SK-N-SH (cell line): Measurements from ENCODE around the gene METRNL. TPM values are rescaled to one million over a fixed set of nuclear protein-coding genes. Genes with fewer than 3 reads are reported as not detected.

Experiments used
- CTCF ChIA-PET: fragments of 300-600, 350-600 bp; formaldehyde crosslinking; extraction: SDS; loops from one replicate; lab custom pipeline; 2021; lab: Yijun Ruan, JAX
- POLR2A ChIA-PET: fragments of 350-600 bp; sonication (Branson Sonifier 250); formaldehyde crosslinking; extraction: SDS; loops from one replicate; lab custom pipeline; 2020; ENCODE audit warnings: antibody characterized with exemption, inconsistent platforms; lab: Yijun Ruan, JAX
- DNase-seq: peaks from one replicate; pipeline ENCODE4 v3.0.0; 2012
- H2AFZ ChIP-seq: fragments of 200-600 bp; sonication (generic); 2 replicates; pipeline ENCODE4 v1.8.1; 2016; ENCODE audit warnings: antibody characterized with exemption, mild to moderate bottlenecking, low read depth
- H3F3A ChIP-seq: fragments of 200-600 bp; sonication (generic); replicated peaks from 2 replicates; pipeline ENCODE3; 2016; ENCODE audit warnings: antibody characterized with exemption, mild to moderate bottlenecking; ENCODE audit not compliant: insufficient read depth
- H3K27ac ChIP-seq, 2 experiments: fragments of 200-500 bp in 1 of 2; fragments of 200-600 bp in 1 of 2; sonication (Bioruptor generic) in 1 of 2; sonication (generic), shearing (Covaris generic) in 1 of 2; 2 replicates each; pipeline versions ENCODE4 v1.5.1 to v1.6.1; 2014 to 2016; ENCODE audit warnings: low read depth in 2 of 2, inconsistent platforms in 1 of 2, low read length in 1 of 2, mild to moderate bottlenecking in 1 of 2, mixed read lengths in 1 of 2
- H3K27me3 ChIP-seq: fragments of 200-600 bp; sonication (generic), shearing (Covaris generic); 2 replicates; pipeline ENCODE4 v1.6.1; 2016; ENCODE audit warnings: mixed run types; ENCODE audit not compliant: insufficient read depth
- H3K36me3 ChIP-seq, 2 experiments: fragments of 200-500 bp in 1 of 2; fragments of 200-600 bp in 1 of 2; sonication (Bioruptor generic) in 1 of 2; sonication (generic) in 1 of 2; replicated peaks in 1 of 2; 2 replicates each; pipeline versions ENCODE3 to v1.5.1; 2014 to 2016; ENCODE audit warnings: low read length in 1 of 2, mild to moderate bottlenecking in 1 of 2; ENCODE audit not compliant: insufficient read depth in 2 of 2, control insufficient read depth in 1 of 2
- H3K4me1 ChIP-seq, 2 experiments: fragments of 200-500 bp in 1 of 2; fragments of 200-600 bp in 1 of 2; sonication (Bioruptor generic) in 1 of 2; sonication (generic), shearing (Covaris generic) in 1 of 2; 2 replicates each; pipeline versions ENCODE4 v1.5.1 to v1.6.1; 2014 to 2016; ENCODE audit warnings: low read depth in 1 of 2, low read length in 1 of 2, mixed run types in 1 of 2; ENCODE audit not compliant: insufficient read depth in 2 of 2, control insufficient read depth in 1 of 2
- H3K4me2 ChIP-seq: fragments of 200-600 bp; sonication (generic), shearing (Covaris generic); 2 replicates; pipeline ENCODE4 v1.6.1; 2017; ENCODE audit warnings: mixed run types
- H3K4me3 ChIP-seq, 2 experiments: fragments of 200-500 bp in 1 of 2; fragments of 200-600 bp in 1 of 2; sonication (Bioruptor generic) in 1 of 2; sonication (generic), shearing (Covaris generic) in 1 of 2; 2 replicates each; pipeline versions ENCODE4 v1.5.1 to v1.8.1; 2014 to 2016; ENCODE audit warnings: low read depth in 2 of 2, inconsistent platforms in 1 of 2, low read length in 1 of 2, mild to moderate bottlenecking in 1 of 2, mixed read lengths in 1 of 2, moderate library complexity in 1 of 2
- H3K79me2 ChIP-seq: fragments of 200-600 bp; sonication (generic); 2 replicates; pipeline ENCODE4 v1.8.1; 2017; ENCODE audit warnings: mild to moderate bottlenecking; ENCODE audit not compliant: insufficient read depth
- H3K9ac ChIP-seq: fragments of 200-600 bp; sonication (generic); 2 replicates; pipeline ENCODE4 v1.6.1; 2017; ENCODE audit warnings: mixed run types
- H3K9me2 ChIP-seq: fragments of 200-600 bp; sonication (generic); 2 replicates; pipeline ENCODE4 v1.6.1; 2017; ENCODE audit warnings: mixed run types
- H3K9me3 ChIP-seq: fragments of 200-600 bp; sonication (generic); 2 replicates; pipeline ENCODE4 v1.6.1; 2017; ENCODE audit warnings: mixed run types, mild to moderate bottlenecking, moderate library complexity
- H4K20me1 ChIP-seq: fragments of 200-600 bp; sonication (generic); 2 replicates; pipeline ENCODE4 v1.6.1; 2017; ENCODE audit warnings: mild to moderate bottlenecking, mixed run types; ENCODE audit not compliant: insufficient read depth
- CHD2 ChIP-seq: fragments of 150-350 bp; IDR thresholded peaks from 2 replicates; pipeline ENCODE4 v1.6.1; 2018; ENCODE audit warnings: low read length; ENCODE audit not compliant: partially characterized antibody
- ELF1 ChIP-seq: IDR thresholded peaks from 2 replicates; pipeline ENCODE4 v1.4.0; 2012
- FOXM1 ChIP-seq: IDR thresholded peaks from 2 replicates; pipeline ENCODE4 v1.4.0; 2012; ENCODE audit warnings: low read depth, mild to moderate bottlenecking
- GABPA ChIP-seq: IDR thresholded peaks from 2 replicates; pipeline ENCODE4 v1.4.0; 2012; ENCODE audit warnings: low read depth, mild to moderate bottlenecking
- GATA2 ChIP-seq: sonication (generic); formaldehyde crosslinking; IDR thresholded peaks from 2 replicates; pipeline ENCODE4 v1.5.0; 2020; ENCODE audit warnings: mild to moderate bottlenecking, missing genetic modification reagents
- MXI1 ChIP-seq: IDR thresholded peaks from 2 replicates; pipeline ENCODE4 v1.6.1; 2012; ENCODE audit warnings: mild to moderate bottlenecking, low read depth, low read length, improper control_type of control experiment
- NFIC ChIP-seq: IDR thresholded peaks from 2 replicates; pipeline ENCODE4 v1.4.0; 2012; ENCODE audit warnings: borderline replicate concordance
- POLR2AphosphoS5 ChIP-seq: IDR thresholded peaks from 2 replicates; pipeline ENCODE4 v1.6.1; 2012; ENCODE audit warnings: low read depth, low read length
- RAD21 ChIP-seq: IDR thresholded peaks from 2 replicates; pipeline ENCODE4 v1.6.1; 2012; ENCODE audit warnings: mild to moderate bottlenecking, low read length
- RXRA ChIP-seq: IDR thresholded peaks from 2 replicates; pipeline ENCODE4 v1.4.0; 2012; ENCODE audit warnings: low read depth, mild to moderate bottlenecking, borderline replicate concordance
- SMC3 ChIP-seq: IDR thresholded peaks from 2 replicates; pipeline ENCODE4 v1.6.1; 2012; ENCODE audit warnings: low read depth, low read length, improper control_type of control experiment
- TEAD4 ChIP-seq: IDR thresholded peaks from 2 replicates; pipeline ENCODE4 v1.4.0; 2012; ENCODE audit warnings: mild to moderate bottlenecking, borderline replicate concordance; ENCODE audit not compliant: insufficient read depth
- WGBS: methylation state at CpG from one replicate; pipeline ENCODE4 v1.1.6; 2017; ENCODE audit warnings: low lambda C conversion rate; 5-methylcytosine and 5-hydroxymethylcytosine counted together
- polyA plus RNA-seq, 3 experiments: library from polyadenylated mRNA; depleted of rRNA; stranded (reverse); fragments of >200 nt; gene quantifications; 2 replicates each; pipeline ENCODE4 v1.2.3, GENCODE V29; 2012
- TF ChIP-seq, protein P1 (sequence below): IDR thresholded peaks from 2 replicates; pipeline ENCODE4 v1.6.1; 2012; ENCODE audit warnings: mild to moderate bottlenecking, low read depth, low read length, moderate library complexity
- TF ChIP-seq, protein P2 (sequence below): fragments of 150-350 bp; IDR thresholded peaks from 2 replicates; pipeline ENCODE4 v1.6.1; 2017; ENCODE audit warnings: antibody characterized with exemption, low read length, low read depth, borderline replicate concordance
- TF ChIP-seq, protein P3 (sequence below): IDR thresholded peaks from 2 replicates; pipeline ENCODE4 v1.4.0; 2012; ENCODE audit warnings: low read depth, borderline replicate concordance
- TF ChIP-seq, protein P4 (sequence below): IDR thresholded peaks from 2 replicates; pipeline ENCODE4 v1.4.0; 2012; ENCODE audit warnings: low read depth
- TF ChIP-seq, protein P5 (sequence below): fragments of 150-350 bp; IDR thresholded peaks from 2 replicates; pipeline ENCODE4 v1.6.1; 2016; ENCODE audit warnings: mild to moderate bottlenecking, low read depth, low read length
- TF ChIP-seq, protein P6 (sequence below): IDR thresholded peaks from 2 replicates; pipeline ENCODE4 v1.4.0; 2012; ENCODE audit warnings: low read depth, borderline replicate concordance

The METRNL gene
- polyA plus RNA-seq, 1 of the 3 experiments (the other 2 are of a cell fraction), result 75.5 TPM

DNA sequence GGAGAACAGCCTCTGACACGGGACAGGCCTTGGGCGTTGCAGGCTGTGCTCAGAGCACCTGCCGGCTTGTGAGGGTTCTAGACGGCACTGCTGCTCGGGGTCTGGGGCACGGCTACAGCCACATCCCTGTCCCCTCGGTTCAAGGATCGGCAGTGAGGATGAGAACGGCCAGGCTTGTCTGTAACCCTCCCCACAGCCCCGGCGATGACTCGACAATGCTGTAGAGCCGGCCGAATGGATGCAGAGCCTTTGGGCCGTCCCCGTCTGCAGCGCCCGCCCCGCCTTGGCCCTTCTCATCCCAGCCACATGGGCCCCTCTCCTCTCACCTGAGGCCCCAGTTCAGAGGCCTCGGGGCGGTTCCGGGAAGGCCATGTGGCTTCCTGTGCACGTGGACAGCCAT, 49.0 kb upstream of the METRNL start:
- H3F3A ChIP-seq, result no peaks in the 10 kb centered on the region
- H3K4me2 ChIP-seq, result no peak overlapping the region
- H3K9me2 ChIP-seq, result no peaks in the 10 kb centered on the region
- H4K20me1 ChIP-seq, result no peaks in the 10 kb centered on the region
- H3K36me3 ChIP-seq, result peaks cover 17% of the 10 kb centered on the region in 2 experiments
- H3K9ac ChIP-seq, result no peak overlapping the region
- H3K4me1 ChIP-seq, result peaks cover 0 to 5% of the 10 kb centered on the region in 2 experiments; a peak in 1 of 4 replicates
- TF ChIP-seq, protein P1, sequence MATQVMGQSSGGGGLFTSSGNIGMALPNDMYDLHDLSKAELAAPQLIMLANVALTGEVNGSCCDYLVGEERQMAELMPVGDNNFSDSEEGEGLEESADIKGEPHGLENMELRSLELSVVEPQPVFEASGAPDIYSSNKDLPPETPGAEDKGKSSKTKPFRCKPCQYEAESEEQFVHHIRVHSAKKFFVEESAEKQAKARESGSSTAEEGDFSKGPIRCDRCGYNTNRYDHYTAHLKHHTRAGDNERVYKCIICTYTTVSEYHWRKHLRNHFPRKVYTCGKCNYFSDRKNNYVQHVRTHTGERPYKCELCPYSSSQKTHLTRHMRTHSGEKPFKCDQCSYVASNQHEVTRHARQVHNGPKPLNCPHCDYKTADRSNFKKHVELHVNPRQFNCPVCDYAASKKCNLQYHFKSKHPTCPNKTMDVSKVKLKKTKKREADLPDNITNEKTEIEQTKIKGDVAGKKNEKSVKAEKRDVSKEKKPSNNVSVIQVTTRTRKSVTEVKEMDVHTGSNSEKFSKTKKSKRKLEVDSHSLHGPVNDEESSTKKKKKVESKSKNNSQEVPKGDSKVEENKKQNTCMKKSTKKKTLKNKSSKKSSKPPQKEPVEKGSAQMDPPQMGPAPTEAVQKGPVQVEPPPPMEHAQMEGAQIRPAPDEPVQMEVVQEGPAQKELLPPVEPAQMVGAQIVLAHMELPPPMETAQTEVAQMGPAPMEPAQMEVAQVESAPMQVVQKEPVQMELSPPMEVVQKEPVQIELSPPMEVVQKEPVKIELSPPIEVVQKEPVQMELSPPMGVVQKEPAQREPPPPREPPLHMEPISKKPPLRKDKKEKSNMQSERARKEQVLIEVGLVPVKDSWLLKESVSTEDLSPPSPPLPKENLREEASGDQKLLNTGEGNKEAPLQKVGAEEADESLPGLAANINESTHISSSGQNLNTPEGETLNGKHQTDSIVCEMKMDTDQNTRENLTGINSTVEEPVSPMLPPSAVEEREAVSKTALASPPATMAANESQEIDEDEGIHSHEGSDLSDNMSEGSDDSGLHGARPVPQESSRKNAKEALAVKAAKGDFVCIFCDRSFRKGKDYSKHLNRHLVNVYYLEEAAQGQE, result no peak
- no peak for TF ChIP-seq GABPA
- no peak for TF ChIP-seq POLR2AphosphoS5
- TF ChIP-seq ELF1, result no peak
- no peak for TF ChIP-seq CHD2
- no peak for TF ChIP-seq NFIC
- TF ChIP-seq TEAD4, result no peak
- TF ChIP-seq RXRA, result no peak
- H3K9me3 ChIP-seq, result no peaks in the 10 kb centered on the region
- peak; percentile 30 for DNase-seq
- H3K27me3 ChIP-seq, result no peaks in the 10 kb centered on the region
- H3K79me2 ChIP-seq, result no peaks in the 10 kb centered on the region
- POLR2A ChIA-PET, result no interaction called here
- 93% methylated on average over 20 of the region's 23 CpGs for WGBS
- H3K4me3 ChIP-seq, result no peak overlapping the region
- no peak overlapping the region for H2AFZ ChIP-seq
- H3K27ac ChIP-seq, result no peak overlapping the region
- CTCF ChIA-PET, result no interaction called here

DNA sequence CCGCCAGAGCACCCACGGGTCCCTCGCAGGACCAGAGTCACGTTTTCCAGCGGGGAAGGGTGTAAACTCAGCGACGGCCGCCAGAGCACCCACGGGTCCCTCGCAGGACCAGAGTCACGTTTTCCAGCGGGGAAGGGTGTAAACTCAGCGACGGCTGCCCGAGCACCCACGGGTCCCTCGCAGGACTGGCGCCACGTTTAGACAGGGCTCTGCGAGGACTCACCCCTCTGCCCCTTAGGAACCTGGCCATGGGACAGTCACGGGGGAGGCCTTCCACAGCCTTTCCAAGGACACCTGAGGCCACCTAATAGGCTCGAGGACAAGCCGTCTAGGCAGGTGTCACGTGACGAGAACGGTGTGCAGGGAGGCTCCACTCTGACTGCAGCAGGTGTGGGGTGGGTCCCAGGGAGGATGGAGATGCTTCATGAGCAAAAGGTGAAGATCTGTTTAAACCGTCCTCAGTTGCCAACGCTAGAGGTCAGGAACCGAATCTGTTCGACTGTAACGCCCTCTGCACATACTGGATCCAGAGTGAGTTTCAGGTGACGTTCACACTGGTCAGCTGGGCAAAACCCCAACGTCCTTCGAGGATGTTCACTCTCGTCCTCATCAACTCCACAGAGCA, 48.0 kb upstream of the METRNL start:
- H3K27ac ChIP-seq, result no peak overlapping the region
- no peaks in the 10 kb centered on the region for H4K20me1 ChIP-seq
- no peaks in the 10 kb centered on the region for H3K9me2 ChIP-seq
- H3F3A ChIP-seq, result no peaks in the 10 kb centered on the region
- H3K4me3 ChIP-seq, result no peak overlapping the region
- ChIA-PET CTCF (no interaction called here), POLR2A (no interaction called here)
- no peaks in the 10 kb centered on the region for H3K9me3 ChIP-seq
- DNase-seq, result peak; percentile 15
- peaks cover 13 to 25% of the 10 kb centered on the region in 2 experiments for H3K36me3 ChIP-seq
- no peak overlapping the region for H3K4me2 ChIP-seq
- no peak overlapping the region for H3K9ac ChIP-seq
- peaks cover 0 to 5% of the 10 kb centered on the region in 2 experiments; a peak in 1 of 4 replicates for H3K4me1 ChIP-seq
- no peaks in the 10 kb centered on the region for H3K79me2 ChIP-seq
- 89% methylated on average over 33 of the region's 35 CpGs for WGBS
- H3K27me3 ChIP-seq, result no peaks in the 10 kb centered on the region
- H2AFZ ChIP-seq, result no peak overlapping the region
- TF ChIP-seq, protein P2, sequence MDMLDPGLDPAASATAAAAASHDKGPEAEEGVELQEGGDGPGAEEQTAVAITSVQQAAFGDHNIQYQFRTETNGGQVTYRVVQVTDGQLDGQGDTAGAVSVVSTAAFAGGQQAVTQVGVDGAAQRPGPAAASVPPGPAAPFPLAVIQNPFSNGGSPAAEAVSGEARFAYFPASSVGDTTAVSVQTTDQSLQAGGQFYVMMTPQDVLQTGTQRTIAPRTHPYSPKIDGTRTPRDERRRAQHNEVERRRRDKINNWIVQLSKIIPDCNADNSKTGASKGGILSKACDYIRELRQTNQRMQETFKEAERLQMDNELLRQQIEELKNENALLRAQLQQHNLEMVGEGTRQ, result no peak
- TF ChIP-seq, protein P3, sequence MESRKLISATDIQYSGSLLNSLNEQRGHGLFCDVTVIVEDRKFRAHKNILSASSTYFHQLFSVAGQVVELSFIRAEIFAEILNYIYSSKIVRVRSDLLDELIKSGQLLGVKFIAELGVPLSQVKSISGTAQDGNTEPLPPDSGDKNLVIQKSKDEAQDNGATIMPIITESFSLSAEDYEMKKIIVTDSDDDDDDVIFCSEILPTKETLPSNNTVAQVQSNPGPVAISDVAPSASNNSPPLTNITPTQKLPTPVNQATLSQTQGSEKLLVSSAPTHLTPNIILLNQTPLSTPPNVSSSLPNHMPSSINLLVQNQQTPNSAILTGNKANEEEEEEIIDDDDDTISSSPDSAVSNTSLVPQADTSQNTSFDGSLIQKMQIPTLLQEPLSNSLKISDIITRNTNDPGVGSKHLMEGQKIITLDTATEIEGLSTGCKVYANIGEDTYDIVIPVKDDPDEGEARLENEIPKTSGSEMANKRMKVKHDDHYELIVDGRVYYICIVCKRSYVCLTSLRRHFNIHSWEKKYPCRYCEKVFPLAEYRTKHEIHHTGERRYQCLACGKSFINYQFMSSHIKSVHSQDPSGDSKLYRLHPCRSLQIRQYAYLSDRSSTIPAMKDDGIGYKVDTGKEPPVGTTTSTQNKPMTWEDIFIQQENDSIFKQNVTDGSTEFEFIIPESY, result no peak
- TF ChIP-seq, protein P4, sequence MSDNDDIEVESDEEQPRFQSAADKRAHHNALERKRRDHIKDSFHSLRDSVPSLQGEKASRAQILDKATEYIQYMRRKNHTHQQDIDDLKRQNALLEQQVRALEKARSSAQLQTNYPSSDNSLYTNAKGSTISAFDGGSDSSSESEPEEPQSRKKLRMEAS, result no peak
- TF ChIP-seq, protein P5, sequence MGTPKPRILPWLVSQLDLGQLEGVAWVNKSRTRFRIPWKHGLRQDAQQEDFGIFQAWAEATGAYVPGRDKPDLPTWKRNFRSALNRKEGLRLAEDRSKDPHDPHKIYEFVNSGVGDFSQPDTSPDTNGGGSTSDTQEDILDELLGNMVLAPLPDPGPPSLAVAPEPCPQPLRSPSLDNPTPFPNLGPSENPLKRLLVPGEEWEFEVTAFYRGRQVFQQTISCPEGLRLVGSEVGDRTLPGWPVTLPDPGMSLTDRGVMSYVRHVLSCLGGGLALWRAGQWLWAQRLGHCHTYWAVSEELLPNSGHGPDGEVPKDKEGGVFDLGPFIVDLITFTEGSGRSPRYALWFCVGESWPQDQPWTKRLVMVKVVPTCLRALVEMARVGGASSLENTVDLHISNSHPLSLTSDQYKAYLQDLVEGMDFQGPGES, result no peak
- no peak for TF ChIP-seq NFIC
- no peak for TF ChIP-seq ELF1
- no peak for TF ChIP-seq GATA2 (CRISPR knock-in tag)
- no peak for TF ChIP-seq RAD21
- TF ChIP-seq FOXM1, result no peak
- TF ChIP-seq SMC3, result no peak
- TF ChIP-seq MXI1, result no peak
- TF ChIP-seq CHD2, result no peak
- no peak for TF ChIP-seq TEAD4
- TF ChIP-seq, protein P6, sequence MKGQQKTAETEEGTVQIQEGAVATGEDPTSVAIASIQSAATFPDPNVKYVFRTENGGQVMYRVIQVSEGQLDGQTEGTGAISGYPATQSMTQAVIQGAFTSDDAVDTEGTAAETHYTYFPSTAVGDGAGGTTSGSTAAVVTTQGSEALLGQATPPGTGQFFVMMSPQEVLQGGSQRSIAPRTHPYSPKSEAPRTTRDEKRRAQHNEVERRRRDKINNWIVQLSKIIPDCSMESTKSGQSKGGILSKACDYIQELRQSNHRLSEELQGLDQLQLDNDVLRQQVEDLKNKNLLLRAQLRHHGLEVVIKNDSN, result no peak
- no peak for TF ChIP-seq POLR2AphosphoS5
